Gastroesophageal sphincter (tissue), 4 donors: Measurements from ENCODE around the gene LRBA. TPM values are rescaled to one million over a fixed set of nuclear protein-coding genes. Genes with fewer than 3 reads are reported as not detected.

Source experiments
- ATAC-seq: fragments of 150-250 bp; one replicate; pipeline ENCODE4 v1.9.1; 2016; ENCODE audit warnings: mild to moderate bottlenecking, moderate library complexity
- H3K27ac ChIP-seq, 4 donors: fragments of 200-600 bp; sonication (generic) in 3 of 4; 1 replicate in 3 of 4; 2 replicates in 1 of 4; pipeline ENCODE4 v1.5.1; 2016 to 2019
- H3K27me3 ChIP-seq: fragments of 200-600 bp; sonication (generic); one replicate; pipeline ENCODE4 v1.5.1; 2019
- H3K36me3 ChIP-seq, 2 donors: fragments of 200-600 bp; sonication (generic); one replicate each; pipeline ENCODE4 v1.5.1; 2019; ENCODE audit warnings: control low read depth in 1 of 2
- H3K4me1 ChIP-seq, 3 donors: fragments of 200-600 bp; sonication (generic); 1 replicate in 2 of 3; 2 replicates in 1 of 3; pipeline ENCODE4 v1.5.1; 2016 to 2019; ENCODE audit warnings: control low read depth in 2 of 3
- H3K4me3 ChIP-seq, 2 donors: fragments of 200-600 bp; sonication (generic); one replicate each; pipeline ENCODE4 v1.5.1; 2019; ENCODE audit warnings: mild to moderate bottlenecking in 1 of 2, moderate library complexity in 1 of 2
- H3K9me3 ChIP-seq, 3 donors: fragments of 200-600 bp; sonication (generic); one replicate each; pipeline ENCODE4 v1.5.1; 2017 to 2019; ENCODE audit warnings: control low read depth in 2 of 3
- CTCF ChIP-seq, 4 experiments: fragments of 200-600 bp in 2 of 4; fragments of 450-650 bp in 2 of 4; sonication (generic) in 1 of 4; IDR thresholded peaks; one replicate each; pipeline ENCODE4 v1.5.1; 2017 to 2019; ENCODE audit warnings: antibody characterized with exemption in 4 of 4, mild to moderate bottlenecking in 2 of 4, moderate library complexity in 2 of 4
- EP300 ChIP-seq: sonication (generic); formaldehyde crosslinking; IDR thresholded peaks from one replicate; pipeline ENCODE4 v1.6.1; 2017; ENCODE audit warnings: antibody characterized with exemption, mild to moderate bottlenecking
- POLR2A ChIP-seq, 2 donors: fragments of 450-650 bp; IDR thresholded peaks; one replicate each; pipeline ENCODE4 v1.6.1; 2017; ENCODE audit warnings: antibody characterized with exemption in 2 of 2, mild to moderate bottlenecking in 2 of 2, moderate library complexity in 1 of 2
- POLR2AphosphoS5 ChIP-seq: sonication (generic); formaldehyde crosslinking; IDR thresholded peaks from one replicate; pipeline ENCODE4 v1.6.1; 2017; ENCODE audit warnings: antibody characterized with exemption
- WGBS, 2 donors: methylation state at CpG; one replicate each; pipeline ENCODE4 v1.1.5; 2018; ENCODE audit warnings: low coverage in 1 of 2; 5-methylcytosine and 5-hydroxymethylcytosine counted together
- total RNA-seq, 4 donors: library from RNA; depleted of rRNA; stranded (reverse); fragments of >200 nt; gene quantifications; one replicate each; pipeline ENCODE4 v1.1.0, GENCODE V29; 2016

Gene LRBA
- total RNA-seq, 4 donors from 2014 or later, result 18.4 to 35.0 (median 23.2) TPM

GRCh38 chr4:150771382-150771781, 243.7 kb downstream of the LRBA start:
- Histone ChIP-seq H3K4me1 (no peaks in the 10 kb centered on the region), H3K27me3 (no peaks in the 10 kb centered on the region), H3K36me3 (no peaks in the 10 kb centered on the region), H3K9me3 (no peaks in the 10 kb centered on the region), H3K27ac (no peak overlapping the region), H3K4me3 (no peak overlapping the region)
- TF ChIP-seq EP300, result no peak
- TF ChIP-seq POLR2A (IDR thresholded peaks at IDR 0.05), result no peak
- TF ChIP-seq POLR2AphosphoS5, result no peak
- TF ChIP-seq CTCF (IDR thresholded peaks at IDR 0.05), result no peak
- ATAC-seq, result no peak
- 100% methylated on average over 1 of the region's 1 CpG for WGBS, 2 donors

- no peak for TF ChIP-seq EP300
- no peak for TF ChIP-seq CTCF (IDR thresholded peaks at IDR 0.05)
- no peak for TF ChIP-seq POLR2A (IDR thresholded peaks at IDR 0.05)
- no peak for TF ChIP-seq POLR2AphosphoS5
- no peaks in the 10 kb centered on the region for H3K27me3 ChIP-seq
- no peaks in the 10 kb centered on the region for H3K36me3 ChIP-seq
- no peak overlapping the region for H3K4me3 ChIP-seq
- H3K9me3 ChIP-seq, result no peaks in the 10 kb centered on the region
- H3K4me1 ChIP-seq, result no peaks in the 10 kb centered on the region
- no peak for ATAC-seq
- H3K27ac ChIP-seq, result no peak overlapping the region
- 90 to 100% methylated on average over 4 of the region's 4 CpGs for WGBS, 2 donors
Observed at GRCh38 chr4:150769845-150770244, 245.2 kb downstream of the LRBA start.

- no peaks in the 10 kb centered on the region for H3K27me3 ChIP-seq
- ATAC-seq, result no peak
- H3K36me3 ChIP-seq, result no peaks in the 10 kb centered on the region
- H3K9me3 ChIP-seq, result no peaks in the 10 kb centered on the region
- no CpG with 5 or more reads among the region's 2 CpGs for WGBS, 2 donors
- no peaks in the 10 kb centered on the region for H3K4me1 ChIP-seq
- H3K4me3 ChIP-seq, result no peak overlapping the region
- no peak for TF ChIP-seq CTCF (IDR thresholded peaks at IDR 0.05)
- TF ChIP-seq EP300, result no peak
- TF ChIP-seq POLR2AphosphoS5, result no peak
- TF ChIP-seq POLR2A (IDR thresholded peaks at IDR 0.05), result no peak
- H3K27ac ChIP-seq, result no peak overlapping the region
Observed at GRCh38 chr4:150769248-150769647, 245.8 kb downstream of the LRBA start.

GRCh38 chr4:150768497-150768896, 246.6 kb downstream of the LRBA start:
- no peak overlapping the region for H3K27ac ChIP-seq
- no peaks in the 10 kb centered on the region for H3K36me3 ChIP-seq
- WGBS, 2 donors, result 76 to 86% methylated on average over 1 of the region's 1 CpG
- no peak for ATAC-seq
- H3K4me3 ChIP-seq, result no peak overlapping the region
- no peaks in the 10 kb centered on the region for H3K4me1 ChIP-seq
- H3K27me3 ChIP-seq, result no peaks in the 10 kb centered on the region
- H3K9me3 ChIP-seq, result no peaks in the 10 kb centered on the region
- TF ChIP-seq CTCF (IDR thresholded peaks at IDR 0.05) (no peak), POLR2AphosphoS5 (no peak), POLR2A (IDR thresholded peaks at IDR 0.05) (no peak), EP300 (no peak)

- TF ChIP-seq POLR2AphosphoS5, result no peak
- TF ChIP-seq EP300, result no peak
- TF ChIP-seq CTCF (IDR thresholded peaks at IDR 0.05), result no peak
- ATAC-seq, result no peak
- Histone ChIP-seq H3K4me3 (no peak overlapping the region), H3K36me3 (no peaks in the 10 kb centered on the region), H3K9me3 (no peaks in the 10 kb centered on the region), H3K27me3 (no peaks in the 10 kb centered on the region), H3K27ac (no peak overlapping the region), H3K4me1 (no peaks in the 10 kb centered on the region)
- WGBS, 2 donors, result 87 to 93% methylated on average over 2 of the region's 2 CpGs
Observed at GRCh38 chr4:150765216-150765615, 249.9 kb downstream of the LRBA start.
